ENCODE measurements around the gene GSTT4.

- TF ChIP-seq POLR2AphosphoS5 (IDR thresholded peaks at IDR 0.05) (no peak), CTCF (IDR thresholded peaks at IDR 0.05) (no peak)
Observed at GRCh38 chr22:24046024-24046423, 40.8 kb upstream of the GSTT4 start.

Measured in transverse colon (tissue), 4 donors.